Fibroblast of the aortic adventitia (primary cell): ENCODE data around the gene PDZD11. TPM values are rescaled to one million over a fixed set of nuclear protein-coding genes. Genes with fewer than 3 reads are reported as not detected.
"Not testable (repeated sequence)": the region's sequence is repeated elsewhere in the genome, so short reads cannot be mapped to it uniquely, and the experiment has no call there.

Source experiments
- DNase-seq: peaks from one replicate; pipeline ENCODE4 v3.0.0-alpha.2; 2010; ENCODE audit warnings: low read depth
- H3K4me3 ChIP-seq: 2 replicates; pipeline ENCODE4 v1.5.1; 2011; ENCODE audit warnings: low read depth, mild to moderate bottlenecking, control low read depth, low read length, moderate library complexity
- CTCF ChIP-seq: IDR thresholded peaks from 2 replicates; pipeline ENCODE4 v1.5.1; 2011; ENCODE audit warnings: mild to moderate bottlenecking, low read length, control low read depth, inconsistent platforms; ENCODE audit not compliant: insufficient read depth
- small RNA-seq: library from RNA; depleted of rRNA; stranded (forward); fragments of <200 nt; gene quantifications from one replicate; pipeline ENCODE3, GENCODE V24; 2012
- total RNA-seq: library from RNA; depleted of rRNA; stranded (reverse); fragments of >200 nt; gene quantifications from 2 replicates; pipeline ENCODE4 v1.2.3, GENCODE V29; 2012; ENCODE audit warnings: low replicate concordance

The PDZD11 gene
- total RNA-seq, 1 donor = 68.0 TPM

GRCh38 chrX:70247252-70247651, 42.5 kb downstream of the PDZD11 start:
- H3K4me3 ChIP-seq = no peak overlapping the region
- TF ChIP-seq CTCF = no peak
- DNase-seq = no peak

- H3K4me3 ChIP-seq = no peak overlapping the region
- peak; percentile 46 for DNase-seq
- TF ChIP-seq CTCF = no peak
These were observed 44.8 kb downstream of the PDZD11 start for GRCh38 chrX:70244881-70245280.

GRCh38 chrX:70243601-70244000, 46.1 kb downstream of the PDZD11 start:
- peak; percentile 22 for DNase-seq
- H3K4me3 ChIP-seq = not testable (repeated sequence)

GRCh38 chrX:70241501-70241900, 48.2 kb downstream of the PDZD11 start:
- DNase-seq = no peak
- TF ChIP-seq CTCF = no peak
- no peak overlapping the region for H3K4me3 ChIP-seq

GRCh38 chrX:70240751-70241150, 49.0 kb downstream of the PDZD11 start:
- DNase-seq = no peak
- no peak overlapping the region for H3K4me3 ChIP-seq
- no peak for TF ChIP-seq CTCF

Small RNAs within 50 kb of the gene (small RNA-seq; reads per million reads assigned to genes)
- not detected for gene RNA5SP507

Other genes starting within 250 kb of the PDZD11 start
- under 0.01 TPM in 1 of 2 replicates, not detected in the other for gene AWAT2, start 240.0 kb downstream of the PDZD11 start, total RNA-seq
- gene OTUD6A, start 227.5 kb downstream of the PDZD11 start, total RNA-seq = not detected in 2 replicates
- 64.6 and 117 TPM in 2 replicates for gene IGBP1, start 156.5 kb downstream of the PDZD11 start, total RNA-seq
- gene DGAT2L6, start 112.4 kb downstream of the PDZD11 start, total RNA-seq = not detected in 2 replicates
- gene AWAT1, start 55.3 kb downstream of the PDZD11 start, total RNA-seq = not detected in 2 replicates
- gene P2RY4, start 29.7 kb downstream of the PDZD11 start, total RNA-seq = 0.09 and 0.41 TPM in 2 replicates
- gene ARR3, start 21.6 kb downstream of the PDZD11 start, total RNA-seq = not detected in 2 replicates
- gene RAB41, start 7.8 kb downstream of the PDZD11 start, total RNA-seq = not detected in 2 replicates
- 2.7 and 14.5 TPM in 2 replicates for gene KIF4A, start 177 bp upstream of the PDZD11 start, total RNA-seq
- not detected in 2 replicates for gene GDPD2, start 133.4 kb upstream of the PDZD11 start, total RNA-seq
- 15.0 and 15.4 TPM in 2 replicates for gene DLG3, start 154.9 kb upstream of the PDZD11 start, total RNA-seq